Measurements from ENCODE around the gene NIN. TPM values are rescaled to one million over a fixed set of nuclear protein-coding genes. Genes with fewer than 3 reads are reported as not detected.

The NIN gene
- total and polyA plus RNA-seq, 5 donors from 2014 or later = 17.6 to 78.2 (median 24.0) TPM

DNA sequence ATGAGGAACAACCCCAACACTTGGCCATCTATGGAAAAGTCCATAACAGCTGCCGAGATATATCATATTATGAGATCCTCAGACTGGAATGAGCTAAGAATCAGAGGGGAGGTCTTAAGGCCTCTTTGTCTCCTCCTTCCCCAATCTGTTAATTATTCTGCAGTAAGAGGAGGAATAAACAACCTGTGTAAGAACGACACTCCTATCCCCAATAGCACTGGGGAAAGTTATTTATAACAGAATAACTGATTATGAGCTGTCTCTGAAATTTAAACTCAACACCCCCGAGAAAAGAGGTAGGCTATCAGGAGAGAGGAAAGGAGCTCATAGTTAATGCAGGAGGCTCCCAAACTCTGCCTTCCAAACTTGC lies 68.0 kb downstream of the NIN start:
- H3K27ac Mint-ChIP-seq = no peak overlapping the region
- no peak for DNase-seq
- H3K4me1 Mint-ChIP-seq = peaks cover 0 to 4% (median 0%) of the 10 kb centered on the region in 4 donors
- H3K4me3 Mint-ChIP-seq = no peak overlapping the region
- H3K9me3 Mint-ChIP-seq = no peaks in the 10 kb centered on the region
- peaks cover 83% of the 10 kb centered on the region for H3K36me3 ChIP-seq (ENCODE audit: control insufficient read depth, insufficient read depth, low read length)
- H3K27me3 Mint-ChIP-seq = no peaks in the 10 kb centered on the region
- no peak overlapping the region for H3K4me3 ChIP-seq (ENCODE audit: low read depth, low read length)
- H3K4me1 ChIP-seq (ENCODE audit: control insufficient read depth, insufficient read depth, low read length, poor library complexity, severe bottlenecking) = no peaks in the 10 kb centered on the region
- peaks cover 59% of the 10 kb centered on the region for H3K36me3 Mint-ChIP-seq
- no peak overlapping the region for H3K27ac ChIP-seq (ENCODE audit: insufficient read depth, low read length, poor library complexity, severe bottlenecking)
- H3K27me3 ChIP-seq (ENCODE audit: control insufficient read depth, insufficient read depth, low read length) = no peaks in the 10 kb centered on the region
- no peaks in the 10 kb centered on the region for H3K9me3 ChIP-seq (ENCODE audit: control insufficient read depth in 2 of 2, low read length in 2 of 2)
- ATAC-seq (ENCODE audit: low read depth in 2 of 2) = no peak

- DNase-seq = no peak
- Mint-ChIP-seq H3K27me3 (no peaks in the 10 kb centered on the region), H3K9me3 (no peaks in the 10 kb centered on the region), H3K4me3 (no peak overlapping the region), H3K36me3 (peaks cover 59% of the 10 kb centered on the region), H3K27ac (no peak overlapping the region), H3K4me1 (peaks cover 0 to 4% (median 0%) of the 10 kb centered on the region in 4 donors)
- ATAC-seq (ENCODE audit: low read depth in 2 of 2) = no peak
- Histone ChIP-seq H3K27me3 (ENCODE audit: control insufficient read depth, insufficient read depth, low read length) (no peaks in the 10 kb centered on the region), H3K36me3 (ENCODE audit: control insufficient read depth, insufficient read depth, low read length) (peaks cover 88% of the 10 kb centered on the region), H3K4me3 (ENCODE audit: low read depth, low read length) (no peak overlapping the region), H3K27ac (ENCODE audit: insufficient read depth, low read length, poor library complexity, severe bottlenecking) (no peak overlapping the region), H3K4me1 (ENCODE audit: control insufficient read depth, insufficient read depth, low read length, poor library complexity, severe bottlenecking) (no peaks in the 10 kb centered on the region), H3K9me3 (ENCODE audit: control insufficient read depth in 2 of 2, low read length in 2 of 2) (no peaks in the 10 kb centered on the region)
These were observed 68.7 kb downstream of the NIN start for GRCh38 chr14:50762001-50762930.

DNA sequence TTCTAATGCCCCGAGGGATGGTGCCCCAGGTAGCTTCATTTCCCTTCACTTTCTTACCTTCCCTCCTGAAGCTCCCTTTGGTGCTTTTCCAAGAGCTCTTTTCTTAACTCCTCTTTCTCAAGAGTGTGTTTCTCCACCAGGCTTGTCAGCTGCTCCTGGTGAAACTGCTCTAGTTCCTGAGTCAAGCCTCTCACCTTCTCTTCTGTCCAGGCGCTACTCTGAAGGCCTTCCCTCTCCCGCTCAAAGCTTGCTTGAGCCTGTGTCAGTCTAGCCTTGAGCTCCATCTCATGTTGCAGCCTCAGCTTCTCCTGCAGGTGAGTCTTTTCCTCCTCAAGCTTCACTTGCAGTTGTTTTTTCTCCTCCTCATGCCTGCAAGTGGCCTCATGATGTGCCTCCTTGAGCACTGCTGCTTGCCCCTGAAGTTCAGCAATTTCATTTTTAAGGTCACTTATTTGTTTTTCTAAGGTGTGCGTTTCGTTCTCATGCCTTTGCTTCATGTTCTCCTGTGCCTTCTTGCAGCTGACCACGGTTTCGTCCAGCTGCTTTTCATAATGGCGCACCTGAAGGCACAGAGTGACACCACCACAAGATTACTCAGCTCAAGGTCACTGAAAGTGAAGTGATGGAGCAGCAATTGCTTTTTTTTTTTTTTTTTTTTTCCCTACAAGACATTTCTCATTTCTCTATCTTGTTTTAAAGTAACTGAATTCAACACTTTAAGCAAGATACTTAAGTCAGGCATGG lies 71.0 kb downstream of the NIN start:
- H3K4me1 Mint-ChIP-seq = no peaks in the 10 kb centered on the region
- H3K27me3 Mint-ChIP-seq = no peaks in the 10 kb centered on the region
- DNase-seq (no peak), ATAC-seq (ENCODE audit: low read depth in 2 of 2) (no peak)
- H3K27ac Mint-ChIP-seq = peak overlapping the region in 1 of 3 donors; percentile 47
- Histone ChIP-seq H3K9me3 (ENCODE audit: control insufficient read depth in 2 of 2, low read length in 2 of 2) (no peaks in the 10 kb centered on the region), H3K27me3 (ENCODE audit: control insufficient read depth, insufficient read depth, low read length) (no peaks in the 10 kb centered on the region), H3K36me3 (ENCODE audit: control insufficient read depth, insufficient read depth, low read length) (peaks cover 85% of the 10 kb centered on the region), H3K27ac (ENCODE audit: insufficient read depth, low read length, poor library complexity, severe bottlenecking) (no peak overlapping the region), H3K4me1 (ENCODE audit: control insufficient read depth, insufficient read depth, low read length, poor library complexity, severe bottlenecking) (no peaks in the 10 kb centered on the region), H3K4me3 (ENCODE audit: low read depth, low read length) (no peak overlapping the region)
- no peak overlapping the region for H3K4me3 Mint-ChIP-seq
- no peaks in the 10 kb centered on the region for H3K9me3 Mint-ChIP-seq
- peaks cover 46% of the 10 kb centered on the region for H3K36me3 Mint-ChIP-seq

DNA sequence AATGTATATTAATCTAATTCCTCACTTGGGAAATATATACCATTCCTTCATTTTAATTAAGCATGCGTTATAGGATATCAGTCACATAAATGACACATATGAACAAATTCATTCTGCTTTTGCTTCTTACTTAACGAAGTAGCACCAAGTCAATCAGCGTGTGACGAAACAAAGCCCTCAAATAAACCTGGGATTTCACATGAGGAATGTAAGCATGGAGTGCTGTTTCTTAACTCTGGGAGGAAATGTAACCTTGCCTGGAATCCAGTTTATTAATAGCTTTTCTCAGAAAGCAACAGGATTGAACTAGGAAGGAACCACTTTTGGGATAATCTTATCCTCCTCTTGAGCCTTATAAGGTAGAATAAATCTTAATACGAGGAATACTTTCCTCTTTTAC lies 72.0 kb downstream of the NIN start:
- Histone ChIP-seq H3K36me3 (ENCODE audit: control insufficient read depth, insufficient read depth, low read length) (peaks cover 84% of the 10 kb centered on the region), H3K9me3 (ENCODE audit: control insufficient read depth in 2 of 2, low read length in 2 of 2) (no peaks in the 10 kb centered on the region), H3K27ac (ENCODE audit: insufficient read depth, low read length, poor library complexity, severe bottlenecking) (no peak overlapping the region), H3K27me3 (ENCODE audit: control insufficient read depth, insufficient read depth, low read length) (no peaks in the 10 kb centered on the region), H3K4me1 (ENCODE audit: control insufficient read depth, insufficient read depth, low read length, poor library complexity, severe bottlenecking) (no peaks in the 10 kb centered on the region), H3K4me3 (ENCODE audit: low read depth, low read length) (no peak overlapping the region)
- no peak overlapping the region for H3K4me3 Mint-ChIP-seq
- no peaks in the 10 kb centered on the region for H3K27me3 Mint-ChIP-seq
- H3K36me3 Mint-ChIP-seq = peaks cover 39% of the 10 kb centered on the region
- no peak for ATAC-seq (ENCODE audit: low read depth in 2 of 2)
- H3K4me1 Mint-ChIP-seq = peaks cover 0 to 2% (median 0%) of the 10 kb centered on the region in 4 donors
- no peak for DNase-seq
- no peaks in the 10 kb centered on the region for H3K9me3 Mint-ChIP-seq
- H3K27ac Mint-ChIP-seq = no peak overlapping the region

- no peak overlapping the region for H3K27ac Mint-ChIP-seq
- H3K9me3 ChIP-seq (ENCODE audit: control insufficient read depth in 2 of 2, low read length in 2 of 2) = no peaks in the 10 kb centered on the region
- no peak overlapping the region for H3K4me3 Mint-ChIP-seq
- no peak for ATAC-seq (ENCODE audit: low read depth in 2 of 2)
- H3K27ac ChIP-seq (ENCODE audit: insufficient read depth, low read length, poor library complexity, severe bottlenecking) = no peak overlapping the region
- no peaks in the 10 kb centered on the region for H3K4me1 ChIP-seq (ENCODE audit: control insufficient read depth, insufficient read depth, low read length, poor library complexity, severe bottlenecking)
- no peaks in the 10 kb centered on the region for H3K27me3 ChIP-seq (ENCODE audit: control insufficient read depth, insufficient read depth, low read length)
- H3K4me1 Mint-ChIP-seq = peaks cover 0 to 4% (median 0%) of the 10 kb centered on the region in 4 donors
- H3K36me3 ChIP-seq (ENCODE audit: control insufficient read depth, insufficient read depth, low read length) = peaks cover 84% of the 10 kb centered on the region
- DNase-seq = no peak
- H3K27me3 Mint-ChIP-seq = no peaks in the 10 kb centered on the region
- no peaks in the 10 kb centered on the region for H3K9me3 Mint-ChIP-seq
- no peak overlapping the region for H3K4me3 ChIP-seq (ENCODE audit: low read depth, low read length)
- peaks cover 40% of the 10 kb centered on the region for H3K36me3 Mint-ChIP-seq
These were observed 72.7 kb downstream of the NIN start for GRCh38 chr14:50758305-50758704.

- Histone ChIP-seq H3K27me3 (ENCODE audit: control insufficient read depth, insufficient read depth, low read length) (no peaks in the 10 kb centered on the region), H3K9me3 (ENCODE audit: control insufficient read depth in 2 of 2, low read length in 2 of 2) (no peaks in the 10 kb centered on the region), H3K36me3 (ENCODE audit: control insufficient read depth, insufficient read depth, low read length) (peaks cover 83% of the 10 kb centered on the region), H3K27ac (ENCODE audit: insufficient read depth, low read length, poor library complexity, severe bottlenecking) (no peak overlapping the region), H3K4me3 (ENCODE audit: low read depth, low read length) (no peak overlapping the region), H3K4me1 (ENCODE audit: control insufficient read depth, insufficient read depth, low read length, poor library complexity, severe bottlenecking) (no peaks in the 10 kb centered on the region)
- Mint-ChIP-seq H3K27me3 (no peaks in the 10 kb centered on the region), H3K4me1 (peaks cover 0 to 4% (median 0%) of the 10 kb centered on the region in 4 donors), H3K4me3 (no peak overlapping the region), H3K9me3 (no peaks in the 10 kb centered on the region), H3K27ac (no peak overlapping the region), H3K36me3 (peaks cover 34% of the 10 kb centered on the region)
- no peak for ATAC-seq (ENCODE audit: low read depth in 2 of 2)
- no peak for DNase-seq
These were observed 73.3 kb downstream of the NIN start for GRCh38 chr14:50757702-50758101.

- no peaks in the 10 kb centered on the region for H3K27me3 Mint-ChIP-seq
- ATAC-seq (ENCODE audit: low read depth in 2 of 2) = no peak
- Histone ChIP-seq H3K4me3 (ENCODE audit: low read depth, low read length) (no peak overlapping the region), H3K9me3 (ENCODE audit: control insufficient read depth in 2 of 2, low read length in 2 of 2) (no peaks in the 10 kb centered on the region), H3K27me3 (ENCODE audit: control insufficient read depth, insufficient read depth, low read length) (no peaks in the 10 kb centered on the region), H3K4me1 (ENCODE audit: control insufficient read depth, insufficient read depth, low read length, poor library complexity, severe bottlenecking) (no peaks in the 10 kb centered on the region), H3K36me3 (ENCODE audit: control insufficient read depth, insufficient read depth, low read length) (peaks cover 81% of the 10 kb centered on the region), H3K27ac (ENCODE audit: insufficient read depth, low read length, poor library complexity, severe bottlenecking) (no peak overlapping the region)
- H3K4me1 Mint-ChIP-seq = peaks cover 0 to 5% (median 2%) of the 10 kb centered on the region in 4 donors
- no peak overlapping the region for H3K4me3 Mint-ChIP-seq
- no peak overlapping the region for H3K27ac Mint-ChIP-seq
- no peak for DNase-seq
- peaks cover 32% of the 10 kb centered on the region for H3K36me3 Mint-ChIP-seq
- H3K9me3 Mint-ChIP-seq = no peaks in the 10 kb centered on the region
These were observed 74.7 kb downstream of the NIN start for GRCh38 chr14:50756300-50756699.
